Mesenchymal stem cell (in vitro differentiated cells and primary cell): ENCODE measurements around the gene OR2W1.

Experiments
- DNase-seq: peaks from one replicate; pipeline ENCODE4 v3.0.0-alpha.2; 2013
- H2AFZ ChIP-seq: one replicate; pipeline ENCODE4 v1.6.1; 2013; ENCODE audit warnings: low read depth, mild to moderate bottlenecking, control low read depth, inconsistent platforms, low read length, moderate library complexity
- H2AK5ac ChIP-seq: 2 replicates; pipeline ENCODE4 v1.6.1; 2013; ENCODE audit warnings: low read length, moderate library complexity, mild to moderate bottlenecking, inconsistent platforms; ENCODE audit not compliant: severe bottlenecking
- H2BK120ac ChIP-seq: one replicate; pipeline ENCODE4 v1.6.1; 2013; ENCODE audit warnings: low read depth, mild to moderate bottlenecking, inconsistent platforms, low read length, moderate library complexity
- H2BK12ac ChIP-seq, 2 experiments: one replicate each; pipeline ENCODE4 v1.6.1; 2013; ENCODE audit warnings: inconsistent platforms in 2 of 2, low read length in 2 of 2, mild to moderate bottlenecking in 2 of 2, moderate library complexity in 2 of 2, control low read depth in 1 of 2
- H2BK15ac ChIP-seq: one replicate; pipeline ENCODE4 v1.6.1; 2013; ENCODE audit warnings: mild to moderate bottlenecking, low read depth, inconsistent platforms; ENCODE audit not compliant: poor library complexity, severe bottlenecking
- H2BK5ac ChIP-seq: 2 replicates; pipeline ENCODE4 v1.6.1; 2013; ENCODE audit warnings: low read depth, mild to moderate bottlenecking, low read length, control low read depth, inconsistent platforms; ENCODE audit not compliant: poor library complexity, severe bottlenecking
- H3K14ac ChIP-seq, 2 experiments: one replicate each; pipeline ENCODE4 v1.6.1; 2013; ENCODE audit warnings: inconsistent platforms in 2 of 2, low read length in 2 of 2, control low read depth in 1 of 2, mild to moderate bottlenecking in 1 of 2, moderate library complexity in 1 of 2
- H3K18ac ChIP-seq, 2 experiments: one replicate each; pipeline ENCODE4 v1.6.1; 2013; ENCODE audit warnings: inconsistent platforms in 2 of 2, low read length in 2 of 2, control low read depth in 1 of 2, low read depth in 1 of 2, mild to moderate bottlenecking in 1 of 2
- H3K23ac ChIP-seq, 2 experiments: one replicate each; pipeline ENCODE4 v1.6.1; 2013; ENCODE audit warnings: inconsistent platforms in 2 of 2, low read length in 2 of 2, mild to moderate bottlenecking in 2 of 2, moderate library complexity in 2 of 2, control low read depth in 1 of 2
- H3K27ac ChIP-seq: 2 replicates; pipeline ENCODE4 v1.5.1; 2013; ENCODE audit warnings: mild to moderate bottlenecking, moderate library complexity, low read length, control low read depth, inconsistent platforms; ENCODE audit not compliant: poor library complexity, severe bottlenecking
- H3K27me3 ChIP-seq, 2 experiments: 2 replicates each; pipeline versions ENCODE4 v1.6.1 to v1.7.0; 2013; ENCODE audit warnings: low read length in 2 of 2, mild to moderate bottlenecking in 2 of 2, moderate library complexity in 2 of 2, control low read depth in 1 of 2, inconsistent platforms in 1 of 2; ENCODE audit not compliant: control insufficient read depth in 1 of 2, insufficient read depth in 1 of 2
- H3K36me3 ChIP-seq, 2 experiments: 2 replicates each; pipeline versions ENCODE4 v1.6.1 to v1.7.0; 2013; ENCODE audit warnings: low read length in 2 of 2, control low read depth in 1 of 2, inconsistent platforms in 1 of 2, low read depth in 1 of 2, mild to moderate bottlenecking in 1 of 2; ENCODE audit not compliant: insufficient read depth in 2 of 2, control insufficient read depth in 1 of 2
- H3K4ac ChIP-seq, 2 experiments: one replicate each; pipeline ENCODE4 v1.6.1; 2013; ENCODE audit warnings: inconsistent platforms in 2 of 2, low read length in 2 of 2, mild to moderate bottlenecking in 2 of 2, moderate library complexity in 2 of 2, control low read depth in 1 of 2, low read depth in 1 of 2
- H3K4me1 ChIP-seq: 2 replicates; pipeline ENCODE4 v1.6.1; 2013; ENCODE audit warnings: low read depth, low read length, control low read depth; ENCODE audit not compliant: control insufficient read depth, insufficient read depth
- H3K4me2 ChIP-seq: 2 replicates; pipeline ENCODE4 v1.6.1; 2013; ENCODE audit warnings: low read length, mild to moderate bottlenecking, inconsistent platforms; ENCODE audit not compliant: poor library complexity, severe bottlenecking
- H3K4me3 ChIP-seq, 2 experiments: 2 replicates each; pipeline versions ENCODE4 v1.5.1 to v1.7.0; 2013; ENCODE audit warnings: low read length in 2 of 2, mild to moderate bottlenecking in 2 of 2, control low read depth in 1 of 2, low read depth in 1 of 2; ENCODE audit not compliant: insufficient read depth in 1 of 2
- H3K79me1 ChIP-seq: replicated peaks from 2 replicates; pipeline ENCODE4 v1.6.1; 2013; ENCODE audit warnings: mild to moderate bottlenecking, control low read depth, low read length, inconsistent platforms; ENCODE audit not compliant: poor library complexity, severe bottlenecking
- H3K9ac ChIP-seq: 2 replicates; pipeline ENCODE4 v1.7.0; 2013; ENCODE audit warnings: mild to moderate bottlenecking, low read length, moderate library complexity
- H3K9me3 ChIP-seq: 2 replicates; pipeline ENCODE4 v1.7.0; 2013; ENCODE audit warnings: mild to moderate bottlenecking, low read length; ENCODE audit not compliant: control insufficient read depth
- H4K8ac ChIP-seq: one replicate; pipeline ENCODE4 v1.6.1; 2013; ENCODE audit warnings: inconsistent platforms, mild to moderate bottlenecking, low read length, moderate library complexity
- H4K91ac ChIP-seq: one replicate; pipeline ENCODE4 v1.6.1; 2013; ENCODE audit warnings: mild to moderate bottlenecking, low read length, inconsistent platforms
- WGBS: methylation state at CpG from one replicate; pipeline ENCODE4 v1.1.7; 2013; ENCODE audit warnings: mixed read lengths; 5-methylcytosine and 5-hydroxymethylcytosine counted together

Gene OR2W1

DNA sequence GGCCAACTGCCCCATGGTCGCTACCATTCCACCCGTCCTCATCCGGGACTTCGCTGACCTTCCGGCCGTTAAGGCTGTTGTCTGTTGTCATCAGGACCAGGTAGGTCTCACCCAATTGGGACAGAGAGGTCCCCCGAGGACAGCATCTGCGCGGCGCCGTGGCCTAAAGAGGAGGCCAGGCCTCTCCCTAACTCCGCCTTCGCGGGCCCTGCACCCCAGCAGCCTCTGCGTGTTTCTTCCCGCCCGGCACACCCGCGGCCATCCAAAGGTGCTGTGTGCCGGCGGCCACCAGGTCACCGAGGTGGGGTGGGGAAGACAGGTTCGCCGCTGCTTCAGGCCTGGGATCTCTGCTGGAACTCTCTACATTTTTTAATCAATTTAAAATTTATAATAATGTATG, 9.0 kb downstream of the OR2W1 start:
- Histone ChIP-seq H3K27me3 (no peaks in the 10 kb centered on the region), H4K8ac (no peak overlapping the region), H2AFZ (no peak overlapping the region), H3K9ac (no peak overlapping the region), H4K91ac (no peak overlapping the region), H3K14ac (no peak overlapping the region), H2BK12ac (no peak overlapping the region), H3K4me2 (no peak overlapping the region), H2BK120ac (no peak overlapping the region), H3K23ac (no peak overlapping the region), H3K4ac (no peak overlapping the region), H2BK5ac (no peak overlapping the region), H3K9me3 (no peaks in the 10 kb centered on the region), H3K4me3 (no peak overlapping the region), H2AK5ac (no peak overlapping the region), H2BK15ac (no peak overlapping the region), H3K36me3 (no peaks in the 10 kb centered on the region), H3K27ac (no peak overlapping the region), H3K18ac (no peak overlapping the region), H3K4me1 (no peaks in the 10 kb centered on the region), H3K79me1 (no peaks in the 10 kb centered on the region)
- 94% methylated on average over 21 of the region's 24 CpGs for WGBS
- DNase-seq = no peak

DNA sequence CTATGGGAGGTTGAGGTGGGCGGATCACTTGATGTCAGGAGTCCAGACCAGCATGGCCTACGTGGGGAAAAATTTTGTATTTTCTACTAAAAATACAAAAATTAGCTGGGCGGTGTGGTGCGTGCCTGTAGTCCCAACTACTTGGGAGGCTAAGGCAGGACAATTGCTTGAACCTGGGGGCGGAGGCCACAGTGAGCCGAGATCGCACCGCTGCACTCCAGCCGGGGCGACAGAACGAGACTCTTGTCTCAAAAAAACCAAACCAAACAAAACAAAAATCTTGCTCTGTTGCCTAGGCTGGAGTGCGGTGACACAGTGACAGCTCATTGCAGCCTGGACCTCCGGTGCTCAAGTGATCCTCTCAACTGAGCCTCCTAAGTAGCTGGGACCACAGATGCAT, 16.2 kb downstream of the OR2W1 start:
- no peak overlapping the region for H3K4me3 ChIP-seq
- H2AFZ ChIP-seq = no peak overlapping the region
- no peak overlapping the region for H2BK15ac ChIP-seq
- H3K18ac ChIP-seq = no peak overlapping the region
- H3K14ac ChIP-seq = no peak overlapping the region
- H2AK5ac ChIP-seq = no peak overlapping the region
- H2BK12ac ChIP-seq = no peak overlapping the region
- DNase-seq = no peak
- 92% methylated on average over 11 of the region's 13 CpGs for WGBS
- H3K4ac ChIP-seq = no peak overlapping the region
- no peak overlapping the region for H3K27ac ChIP-seq
- H3K36me3 ChIP-seq = no peaks in the 10 kb centered on the region
- H3K9ac ChIP-seq = no peak overlapping the region
- H3K4me2 ChIP-seq = no peak overlapping the region
- H4K8ac ChIP-seq = no peak overlapping the region
- no peak overlapping the region for H3K23ac ChIP-seq
- no peaks in the 10 kb centered on the region for H3K79me1 ChIP-seq
- no peaks in the 10 kb centered on the region for H3K9me3 ChIP-seq
- no peak overlapping the region for H2BK120ac ChIP-seq
- no peak overlapping the region for H4K91ac ChIP-seq
- no peaks in the 10 kb centered on the region for H3K4me1 ChIP-seq
- H3K27me3 ChIP-seq = peaks cover 0 to 9% of the 10 kb centered on the region in 2 experiments
- H2BK5ac ChIP-seq = no peak overlapping the region

DNA sequence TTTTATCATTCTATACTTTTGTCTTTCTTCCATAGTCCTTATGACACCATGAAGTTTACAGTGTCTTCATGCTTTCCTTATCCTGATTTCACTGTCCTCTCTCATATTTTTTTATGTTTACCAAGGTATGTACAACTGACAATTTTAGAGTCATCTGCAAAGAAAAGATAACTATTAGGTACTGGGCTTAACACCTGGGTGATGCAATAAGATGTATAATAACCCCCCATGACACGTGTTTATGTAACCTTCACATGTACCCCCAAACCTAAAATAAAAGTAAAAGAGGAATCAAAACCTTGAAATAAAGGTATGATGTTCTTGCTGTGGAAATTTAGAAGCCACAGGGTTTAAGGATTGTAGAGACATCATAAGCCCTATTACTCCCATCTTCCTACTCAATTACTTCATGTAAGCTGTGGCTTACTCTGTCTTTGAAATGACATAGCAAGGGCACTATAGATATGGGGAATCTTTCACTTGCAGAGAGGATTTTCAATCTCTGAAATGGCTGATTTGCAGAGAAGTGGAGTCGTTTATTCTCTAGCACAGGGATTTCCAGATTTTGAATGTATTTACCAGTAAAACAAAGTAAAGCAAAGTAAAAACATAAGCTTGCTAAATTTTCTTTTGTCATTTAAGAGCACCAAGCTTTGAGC, 18.9 kb downstream of the OR2W1 start:
- Histone ChIP-seq H2AFZ (no peak overlapping the region), H3K14ac (no peak overlapping the region), H2BK5ac (no peak overlapping the region), H2BK12ac (no peak overlapping the region), H3K27ac (no peak overlapping the region), H2BK120ac (no peak overlapping the region), H3K9me3 (no peaks in the 10 kb centered on the region), H4K91ac (no peak overlapping the region), H3K23ac (no peak overlapping the region), H3K36me3 (no peaks in the 10 kb centered on the region), H2AK5ac (no peak overlapping the region), H4K8ac (no peak overlapping the region), H3K79me1 (no peaks in the 10 kb centered on the region), H3K9ac (no peak overlapping the region), H3K4ac (no peak overlapping the region), H3K4me2 (no peak overlapping the region), H3K18ac (no peak overlapping the region), H3K27me3 (peaks cover 8 to 20% of the 10 kb centered on the region in 2 experiments), H3K4me3 (no peak overlapping the region), H2BK15ac (no peak overlapping the region), H3K4me1 (no peaks in the 10 kb centered on the region)
- WGBS = 60% methylated on average over 1 of the region's 2 CpGs
- DNase-seq = no peak

DNA sequence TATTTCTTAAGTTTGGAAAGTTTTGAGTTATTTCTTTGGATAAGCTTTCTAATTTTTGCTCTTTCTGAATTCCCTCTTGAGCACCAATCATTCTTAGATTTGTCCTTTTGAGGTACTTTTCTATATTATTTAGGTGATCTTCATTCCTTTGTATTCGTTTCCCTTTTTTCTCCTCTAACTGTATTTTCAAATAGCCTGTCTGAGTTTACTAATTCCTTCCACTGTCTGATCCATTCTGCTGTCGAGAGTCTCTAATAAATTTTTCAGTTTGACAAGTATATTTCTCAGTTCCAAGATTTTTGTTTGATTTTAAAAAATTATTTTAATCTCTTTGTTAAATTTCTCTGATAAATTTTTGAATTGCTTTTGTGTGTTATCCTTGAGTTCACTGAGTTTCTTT, 23.5 kb downstream of the OR2W1 start:
- DNase-seq = no peak
- no peak overlapping the region for H3K9ac ChIP-seq
- H3K36me3 ChIP-seq = no peaks in the 10 kb centered on the region
- no peak overlapping the region for H2BK5ac ChIP-seq
- no peak overlapping the region for H2BK15ac ChIP-seq
- H3K27me3 ChIP-seq = peaks cover 8 to 17% of the 10 kb centered on the region in 2 experiments
- no peak overlapping the region for H3K14ac ChIP-seq
- H2BK120ac ChIP-seq = no peak overlapping the region
- H2AK5ac ChIP-seq = no peak overlapping the region
- H3K4me2 ChIP-seq = no peak overlapping the region
- no peak overlapping the region for H3K18ac ChIP-seq
- H4K91ac ChIP-seq = no peak overlapping the region
- no peak overlapping the region for H3K23ac ChIP-seq
- no peaks in the 10 kb centered on the region for H3K79me1 ChIP-seq
- H3K4me1 ChIP-seq = no peaks in the 10 kb centered on the region
- WGBS = no CpG with 5 or more reads among the region's 2 CpGs
- H3K4me3 ChIP-seq = no peak overlapping the region
- no peak overlapping the region for H2BK12ac ChIP-seq
- no peaks in the 10 kb centered on the region for H3K9me3 ChIP-seq
- no peak overlapping the region for H3K27ac ChIP-seq
- H3K4ac ChIP-seq = no peak overlapping the region
- no peak overlapping the region for H4K8ac ChIP-seq
- no peak overlapping the region for H2AFZ ChIP-seq
